ENCODE data around the gene BBS12. TPM values are rescaled to one million over a fixed set of nuclear protein-coding genes. Genes with fewer than 3 reads are reported as not detected.

The BBS12 gene
- total RNA-seq (1 to 10 TPM; 3.7 to 4.1 TPM), polyA plus RNA-seq (1 to 10 TPM; 1.7 to 2.0 TPM)

- ChIA-PET CTCF (ENCODE audit: partially characterized antibody) (interaction anchor here (0.7 to 5.2 kb wide), 19 partner anchors 8 to 267 kb away, joined by 3 to 37 read pairs (median 4); partner anchors contain the start of gene NUDT6), POLR2A (ENCODE audit: partially characterized antibody) (interaction anchor here (0.6 to 2.6 kb wide), 11 partner anchors 16 to 1036 kb away, joined by 3 to 31 read pairs (median 4); partner anchors contain the start of genes ANXA5, EXOSC9, IL2 and NUDT6)
- Mint-ChIP-seq H3K4me1 (peaks cover 11 to 22% (median 17%) of the 10 kb centered on the region in 4 donors), H3K27me3 (no peaks in the 10 kb centered on the region), H3K27ac (peak within 1 kb of the TSS; percentile 95 to 100 (median 99)), H3K9me3 (peaks cover 0 to 2% (median 0%) of the 10 kb centered on the region in 8 donors), H3K36me3 (peaks cover 5 to 11% of the 10 kb centered on the region in 2 donors), H3K4me3 (peak within 1 kb of the TSS; percentile 97 to 99 (median 98))
- H3K36me3 ChIP-seq (ENCODE audit: insufficient read depth, low read length): no peaks in the 10 kb centered on the region
- intact Hi-C loops (cut with micrococcal nuclease): loop anchor here (1.0 to 5.0 kb wide), 4 partner anchors 190 to 931 kb away; partner anchors contain the start of genes BLTP1, CCNA2, EXOSC9 and NUDT6
- peak within 1 kb of the TSS; percentile 75 for H3K27ac ChIP-seq (ENCODE audit: low read depth, low read length)
- H3K27me3 ChIP-seq (ENCODE audit: insufficient read depth, low read length): no peaks in the 10 kb centered on the region
- peaks cover 19% of the 10 kb centered on the region for H3K4me1 ChIP-seq (ENCODE audit: insufficient read depth, low read length)
- H3K9me3 ChIP-seq (ENCODE audit: control insufficient read depth in 1 of 2, low read length in 2 of 2): no peaks in the 10 kb centered on the region
- peak within 1 kb of the TSS; percentile 96 to 98 for H3K4me3 ChIP-seq (ENCODE audit: low read length in 2 of 2)
- DNase-seq: peak; percentile 99
These were observed at the start of gene BBS12 for GRCh38 chr4:122732329-122733026. TSS of gene BBS12 (plus strand) at chr4:122732704. CDS start at chr4:122741893, 9,189 bp downstream.

GRCh38 chr4:122686691-122687090, 45.8 kb upstream of the BBS12 start:
- Mint-ChIP-seq H3K9me3 (peaks cover 0 to 23% (median 6%) of the 10 kb centered on the region in 8 donors), H3K27me3 (peaks cover 0 to 2% of the 10 kb centered on the region in 2 donors), H3K27ac (no peak overlapping the region), H3K4me3 (no peak overlapping the region), H3K36me3 (no peaks in the 10 kb centered on the region), H3K4me1 (peaks cover 15 to 20% (median 17%) of the 10 kb centered on the region in 4 donors)
- Histone ChIP-seq H3K36me3 (ENCODE audit: insufficient read depth, low read length) (no peaks in the 10 kb centered on the region), H3K9me3 (ENCODE audit: control insufficient read depth in 1 of 2, low read length in 2 of 2) (no peaks in the 10 kb centered on the region), H3K27ac (ENCODE audit: low read depth, low read length) (no peak overlapping the region), H3K27me3 (ENCODE audit: insufficient read depth, low read length) (no peaks in the 10 kb centered on the region), H3K4me1 (ENCODE audit: insufficient read depth, low read length) (peaks cover 7% of the 10 kb centered on the region), H3K4me3 (ENCODE audit: low read length in 2 of 2) (no peak overlapping the region)
- POLR2A ChIA-PET (ENCODE audit: partially characterized antibody): no interaction called here
- no peak for DNase-seq
- intact Hi-C loops (cut with micrococcal nuclease): no loop called here
- CTCF ChIA-PET (ENCODE audit: partially characterized antibody): no interaction called here

- H3K9me3 ChIP-seq (ENCODE audit: control insufficient read depth in 1 of 2, low read length in 2 of 2): no peaks in the 10 kb centered on the region
- H3K36me3 ChIP-seq (ENCODE audit: insufficient read depth, low read length): no peaks in the 10 kb centered on the region
- H3K4me3 ChIP-seq (ENCODE audit: low read length in 2 of 2): no peak overlapping the region
- ChIA-PET CTCF (ENCODE audit: partially characterized antibody) (interaction anchor here (1.1 kb wide), 1 partner anchor 30 kb away, joined by 3 read pairs; no protein-coding TSS in a partner anchor), POLR2A (ENCODE audit: partially characterized antibody) (no interaction called here)
- H3K4me1 ChIP-seq (ENCODE audit: insufficient read depth, low read length): peaks cover 7% of the 10 kb centered on the region
- H3K27ac ChIP-seq (ENCODE audit: low read depth, low read length): no peak overlapping the region
- no peak for DNase-seq
- peak overlapping the region in 1 of 8 donors; percentile 3 for H3K4me3 Mint-ChIP-seq
- intact Hi-C loops (cut with micrococcal nuclease): no loop called here
- no peaks in the 10 kb centered on the region for H3K27me3 ChIP-seq (ENCODE audit: insufficient read depth, low read length)
- H3K4me1 Mint-ChIP-seq: peaks cover 15 to 20% (median 17%) of the 10 kb centered on the region in 4 donors
- peaks cover 0 to 14% (median 6%) of the 10 kb centered on the region in 8 donors for H3K9me3 Mint-ChIP-seq
- H3K36me3 Mint-ChIP-seq: no peaks in the 10 kb centered on the region
- peak overlapping the region in 2 of 7 donors; percentile 21 to 54 for H3K27ac Mint-ChIP-seq
- H3K27me3 Mint-ChIP-seq: peaks cover 0 to 2% of the 10 kb centered on the region in 2 donors
These were observed 44.9 kb upstream of the BBS12 start for GRCh38 chr4:122687531-122688061.

- CTCF ChIA-PET (ENCODE audit: partially characterized antibody): no interaction called here
- Mint-ChIP-seq H3K27ac (no peak overlapping the region), H3K36me3 (no peaks in the 10 kb centered on the region), H3K4me1 (peaks cover 15 to 20% (median 17%) of the 10 kb centered on the region in 4 donors), H3K27me3 (peaks cover 0 to 2% of the 10 kb centered on the region in 2 donors), H3K9me3 (peaks cover 0 to 7% (median 3%) of the 10 kb centered on the region in 8 donors), H3K4me3 (peak overlapping the region in 7 of 8 donors; percentile 5 to 60 (median 28))
- Histone ChIP-seq H3K4me1 (ENCODE audit: insufficient read depth, low read length) (peaks cover 7% of the 10 kb centered on the region), H3K27ac (ENCODE audit: low read depth, low read length) (no peak overlapping the region), H3K9me3 (ENCODE audit: control insufficient read depth in 1 of 2, low read length in 2 of 2) (no peaks in the 10 kb centered on the region), H3K36me3 (ENCODE audit: insufficient read depth, low read length) (no peaks in the 10 kb centered on the region), H3K4me3 (ENCODE audit: low read length in 2 of 2) (no peak overlapping the region), H3K27me3 (ENCODE audit: insufficient read depth, low read length) (no peaks in the 10 kb centered on the region)
- DNase-seq: no peak
- POLR2A ChIA-PET (ENCODE audit: partially characterized antibody): no interaction called here
- intact Hi-C loops (cut with micrococcal nuclease): no loop called here
These were observed 43.9 kb upstream of the BBS12 start for GRCh38 chr4:122688529-122689140.

- no peak overlapping the region for H3K4me3 Mint-ChIP-seq
- H3K36me3 Mint-ChIP-seq: no peaks in the 10 kb centered on the region
- POLR2A ChIA-PET (ENCODE audit: partially characterized antibody): no interaction called here
- H3K4me3 ChIP-seq (ENCODE audit: low read length in 2 of 2): no peak overlapping the region
- H3K36me3 ChIP-seq (ENCODE audit: insufficient read depth, low read length): no peaks in the 10 kb centered on the region
- H3K4me1 ChIP-seq (ENCODE audit: insufficient read depth, low read length): peaks cover 7% of the 10 kb centered on the region
- H3K27ac Mint-ChIP-seq: no peak overlapping the region
- H3K9me3 Mint-ChIP-seq: peaks cover 0 to 2% (median 0%) of the 10 kb centered on the region in 8 donors
- no peak overlapping the region for H3K27ac ChIP-seq (ENCODE audit: low read depth, low read length)
- no peak for DNase-seq
- no peaks in the 10 kb centered on the region for H3K9me3 ChIP-seq (ENCODE audit: control insufficient read depth in 1 of 2, low read length in 2 of 2)
- CTCF ChIA-PET (ENCODE audit: partially characterized antibody): no interaction called here
- H3K27me3 ChIP-seq (ENCODE audit: insufficient read depth, low read length): no peaks in the 10 kb centered on the region
- intact Hi-C loops (cut with micrococcal nuclease): no loop called here
- H3K27me3 Mint-ChIP-seq: peaks cover 3 to 8% of the 10 kb centered on the region in 2 donors
- H3K4me1 Mint-ChIP-seq: peaks cover 15 to 20% (median 17%) of the 10 kb centered on the region in 4 donors
These were observed 42.5 kb upstream of the BBS12 start for GRCh38 chr4:122689972-122690371.

- Mint-ChIP-seq H3K4me1 (peaks cover 15 to 20% (median 17%) of the 10 kb centered on the region in 4 donors), H3K36me3 (no peaks in the 10 kb centered on the region), H3K27me3 (peaks cover 3 to 6% of the 10 kb centered on the region in 2 donors), H3K4me3 (no peak overlapping the region), H3K9me3 (peaks cover 0 to 2% (median 0%) of the 10 kb centered on the region in 8 donors), H3K27ac (no peak overlapping the region)
- Histone ChIP-seq H3K4me1 (ENCODE audit: insufficient read depth, low read length) (peaks cover 7% of the 10 kb centered on the region), H3K36me3 (ENCODE audit: insufficient read depth, low read length) (no peaks in the 10 kb centered on the region), H3K9me3 (ENCODE audit: control insufficient read depth in 1 of 2, low read length in 2 of 2) (no peaks in the 10 kb centered on the region), H3K27ac (ENCODE audit: low read depth, low read length) (no peak overlapping the region), H3K4me3 (ENCODE audit: low read length in 2 of 2) (no peak overlapping the region), H3K27me3 (ENCODE audit: insufficient read depth, low read length) (no peaks in the 10 kb centered on the region)
- intact Hi-C loops (cut with micrococcal nuclease): no loop called here
- DNase-seq: no peak
- POLR2A ChIA-PET (ENCODE audit: partially characterized antibody): no interaction called here
- CTCF ChIA-PET (ENCODE audit: partially characterized antibody): interaction anchor here (0.9 to 1.5 kb wide), 2 partner anchors 25 kb away, joined by 3 to 4 read pairs; no protein-coding TSS in a partner anchor
These were observed 40.5 kb upstream of the BBS12 start for GRCh38 chr4:122691988-122692387.

All from CD4-positive, alpha-beta memory T cell (primary cell).